Measurements from ENCODE around the gene FBXW8. TPM values are rescaled to one million over a fixed set of nuclear protein-coding genes. Genes with fewer than 3 reads are reported as not detected.

The FBXW8 gene
- total RNA-seq, 2 donors from 2014 or later: 12.6 to 25.0 TPM

DNA sequence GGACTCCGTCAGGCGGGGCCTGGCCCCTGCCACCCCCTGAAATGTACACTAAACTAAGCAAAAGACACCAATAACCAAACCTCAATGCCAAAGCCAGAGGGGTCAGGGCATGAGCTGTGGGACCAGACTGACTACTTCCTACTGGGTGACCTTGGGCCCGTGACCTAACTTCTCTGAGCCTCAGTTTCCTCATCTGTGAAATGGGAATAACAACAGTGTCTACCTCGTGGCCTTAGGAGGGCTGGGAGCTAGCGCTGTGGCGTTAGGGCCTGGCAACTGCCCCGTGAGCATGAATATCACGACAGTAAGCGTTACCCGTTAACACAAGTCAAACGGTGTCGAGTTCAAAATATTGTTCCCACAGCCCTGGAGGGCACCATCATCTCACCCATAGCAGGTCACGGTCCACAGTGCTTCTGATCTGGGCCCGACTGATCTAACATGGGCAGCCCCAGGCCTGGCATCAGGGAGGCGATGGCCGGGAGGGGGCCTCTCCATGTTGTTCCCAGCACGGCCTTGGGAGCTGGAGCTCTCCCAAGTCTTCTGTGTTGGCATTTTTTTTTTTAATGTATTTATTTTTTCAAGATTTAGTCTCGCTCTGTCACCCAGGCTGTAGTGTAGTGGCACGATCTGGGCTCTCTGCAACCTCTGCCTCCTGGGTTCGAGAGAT is 136.2 kb downstream of the FBXW8 start:
- ATAC-seq (ENCODE audit: insufficient number of reproducible peaks, low FRiP score, low read depth) (no peak), DNase-seq (ENCODE audit: low spot score) (no peak)
- Histone ChIP-seq H3K4me1 (ENCODE audit: control insufficient read depth in 1 of 2, low read depth in 2 of 2) (peaks cover 9 to 15% of the 10 kb centered on the region in 2 donors), H3K27ac (no peak overlapping the region), H3K27me3 (replicated peaks; ENCODE audit: insufficient read depth) (no peaks in the 10 kb centered on the region), H3K36me3 (no peaks in the 10 kb centered on the region), H3K4me3 (no peak overlapping the region), H3K9me3 (no peaks in the 10 kb centered on the region)
- TF ChIP-seq, protein P1, sequence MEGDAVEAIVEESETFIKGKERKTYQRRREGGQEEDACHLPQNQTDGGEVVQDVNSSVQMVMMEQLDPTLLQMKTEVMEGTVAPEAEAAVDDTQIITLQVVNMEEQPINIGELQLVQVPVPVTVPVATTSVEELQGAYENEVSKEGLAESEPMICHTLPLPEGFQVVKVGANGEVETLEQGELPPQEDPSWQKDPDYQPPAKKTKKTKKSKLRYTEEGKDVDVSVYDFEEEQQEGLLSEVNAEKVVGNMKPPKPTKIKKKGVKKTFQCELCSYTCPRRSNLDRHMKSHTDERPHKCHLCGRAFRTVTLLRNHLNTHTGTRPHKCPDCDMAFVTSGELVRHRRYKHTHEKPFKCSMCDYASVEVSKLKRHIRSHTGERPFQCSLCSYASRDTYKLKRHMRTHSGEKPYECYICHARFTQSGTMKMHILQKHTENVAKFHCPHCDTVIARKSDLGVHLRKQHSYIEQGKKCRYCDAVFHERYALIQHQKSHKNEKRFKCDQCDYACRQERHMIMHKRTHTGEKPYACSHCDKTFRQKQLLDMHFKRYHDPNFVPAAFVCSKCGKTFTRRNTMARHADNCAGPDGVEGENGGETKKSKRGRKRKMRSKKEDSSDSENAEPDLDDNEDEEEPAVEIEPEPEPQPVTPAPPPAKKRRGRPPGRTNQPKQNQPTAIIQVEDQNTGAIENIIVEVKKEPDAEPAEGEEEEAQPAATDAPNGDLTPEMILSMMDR (IDR thresholded peaks at IDR 0.05): no peak

DNA sequence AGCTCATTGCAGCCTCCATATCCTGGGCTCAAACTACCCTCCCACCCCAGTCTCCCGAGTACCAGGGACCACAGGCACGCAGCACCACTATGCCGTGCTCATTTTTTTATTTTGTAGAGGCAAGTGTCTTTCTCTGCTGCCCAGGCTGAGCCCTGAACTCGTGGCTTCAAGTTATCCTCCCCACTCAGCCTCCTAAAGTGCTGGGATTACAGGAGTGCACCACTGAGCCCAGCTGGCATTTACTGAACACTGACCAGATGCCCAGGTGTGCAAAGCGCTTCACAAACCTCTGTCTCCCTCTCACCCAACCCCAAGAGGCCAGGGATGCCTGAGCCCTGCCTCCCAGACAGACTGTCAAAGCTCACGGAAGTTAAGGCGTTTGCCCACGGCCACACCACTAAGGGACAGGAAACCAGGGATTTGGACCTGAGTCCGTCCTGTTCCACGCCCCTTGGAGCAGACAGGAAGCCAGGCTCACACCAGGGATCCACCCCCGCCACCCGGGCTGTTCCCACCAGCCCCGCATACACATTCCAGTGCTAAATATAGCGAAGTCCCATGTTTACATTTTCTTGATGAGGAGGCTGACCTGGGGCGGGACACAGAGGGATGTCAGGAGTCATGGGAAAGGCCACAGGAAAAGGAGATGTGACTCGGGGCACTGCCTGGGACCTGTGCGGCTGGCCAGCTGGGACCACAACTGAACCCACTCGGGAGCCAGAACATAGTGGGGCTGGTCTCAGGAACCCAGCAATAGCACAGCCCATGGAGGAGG is 137.2 kb downstream of the FBXW8 start:
- ATAC-seq (ENCODE audit: insufficient number of reproducible peaks, low FRiP score, low read depth) (no peak), DNase-seq (ENCODE audit: low spot score) (no peak)
- H3K4me1 ChIP-seq (ENCODE audit: control insufficient read depth in 1 of 2, low read depth in 2 of 2): peaks cover 9 to 15% of the 10 kb centered on the region in 2 donors
- H3K9me3 ChIP-seq: no peaks in the 10 kb centered on the region
- no peaks in the 10 kb centered on the region for H3K36me3 ChIP-seq
- peak overlapping the region; percentile 42 for H3K4me3 ChIP-seq
- H3K27me3 ChIP-seq (replicated peaks; ENCODE audit: insufficient read depth): no peaks in the 10 kb centered on the region
- TF ChIP-seq, protein P1 (IDR thresholded peaks at IDR 0.05): no peak
- H3K27ac ChIP-seq: no peak overlapping the region

DNA sequence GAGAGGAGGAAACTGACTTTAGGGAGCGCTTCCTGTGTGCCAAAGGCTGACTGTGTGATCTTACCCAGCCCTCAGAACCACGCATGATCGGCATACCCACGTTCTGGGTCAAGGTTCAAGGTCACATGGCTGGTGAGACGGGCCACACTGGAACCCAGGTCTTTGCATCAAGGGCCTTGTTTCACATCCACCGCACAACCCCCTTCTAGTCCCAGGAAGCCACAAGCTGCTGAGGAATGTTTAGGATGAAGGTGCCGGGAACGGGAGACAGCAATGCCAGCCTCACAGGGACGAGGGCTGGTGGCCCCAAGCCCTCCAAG is 137.8 kb downstream of the FBXW8 start:
- Histone ChIP-seq H3K36me3 (no peaks in the 10 kb centered on the region), H3K27me3 (replicated peaks; ENCODE audit: insufficient read depth) (no peaks in the 10 kb centered on the region), H3K27ac (no peak overlapping the region), H3K4me1 (ENCODE audit: control insufficient read depth in 1 of 2, low read depth in 2 of 2) (peaks cover 9 to 15% of the 10 kb centered on the region in 2 donors), H3K4me3 (peak overlapping the region; percentile 42), H3K9me3 (no peaks in the 10 kb centered on the region)
- DNase-seq (ENCODE audit: low spot score) (no peak), ATAC-seq (ENCODE audit: insufficient number of reproducible peaks, low FRiP score, low read depth) (no peak)
- TF ChIP-seq, protein P1 (IDR thresholded peaks at IDR 0.05): no peak

DNA sequence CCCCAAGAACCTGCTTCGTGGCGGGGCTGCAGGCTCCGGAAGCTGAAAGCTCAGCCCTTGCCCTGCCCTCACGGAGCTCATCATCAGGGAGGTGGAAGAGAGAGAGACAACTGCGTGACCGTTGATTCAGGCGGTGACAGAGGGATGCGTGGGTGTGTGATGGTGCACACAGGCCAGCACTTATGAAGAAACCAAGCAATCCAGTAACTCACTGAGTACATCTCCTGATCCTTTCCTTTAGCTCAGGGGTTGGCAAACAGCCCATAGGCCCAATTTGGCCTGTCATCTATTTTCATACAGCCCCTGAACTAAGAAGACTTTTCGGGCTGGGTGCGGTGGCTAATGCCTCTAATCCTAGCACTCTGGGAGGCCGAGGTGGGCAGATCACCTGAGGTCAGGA is 138.5 kb downstream of the FBXW8 start:
- Histone ChIP-seq H3K9me3 (no peaks in the 10 kb centered on the region), H3K27me3 (replicated peaks; ENCODE audit: insufficient read depth) (no peaks in the 10 kb centered on the region), H3K36me3 (no peaks in the 10 kb centered on the region), H3K4me3 (no peak overlapping the region), H3K4me1 (ENCODE audit: control insufficient read depth in 1 of 2, low read depth in 2 of 2) (peaks cover 9 to 15% of the 10 kb centered on the region in 2 donors), H3K27ac (no peak overlapping the region)
- ATAC-seq (ENCODE audit: insufficient number of reproducible peaks, low FRiP score, low read depth) (no peak), DNase-seq (ENCODE audit: low spot score) (no peak)
- TF ChIP-seq, protein P1 (IDR thresholded peaks at IDR 0.05): no peak

DNA sequence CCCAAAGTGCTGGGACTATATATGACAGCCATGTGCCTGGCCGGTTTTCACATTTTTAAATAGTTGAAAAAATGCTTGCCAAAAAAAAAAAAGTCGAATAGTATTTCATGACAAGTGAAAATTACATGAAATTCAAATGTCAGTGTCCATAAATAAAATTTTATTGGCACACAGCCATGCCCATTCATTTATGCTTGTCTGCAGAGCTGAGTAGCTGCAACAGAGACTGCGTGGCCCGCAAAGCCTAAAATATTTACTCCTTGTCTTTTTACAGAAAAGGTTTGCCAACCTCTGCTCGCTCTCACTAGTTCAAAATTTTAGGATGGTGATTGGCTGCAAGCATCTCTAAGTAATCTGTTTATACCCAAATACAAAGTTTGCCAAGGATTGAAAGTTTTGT is 139.3 kb downstream of the FBXW8 start:
- DNase-seq (ENCODE audit: low spot score): no peak
- H3K4me1 ChIP-seq (ENCODE audit: control insufficient read depth in 1 of 2, low read depth in 2 of 2): peaks cover 9 to 15% of the 10 kb centered on the region in 2 donors

More for the DNA sequence above, 139.3 kb downstream of the FBXW8 start:
- no peak overlapping the region for H3K27ac ChIP-seq
- no peak overlapping the region for H3K4me3 ChIP-seq
- H3K9me3 ChIP-seq: no peaks in the 10 kb centered on the region
- TF ChIP-seq, protein P1 (IDR thresholded peaks at IDR 0.05): no peak
- no peaks in the 10 kb centered on the region for H3K27me3 ChIP-seq (replicated peaks; ENCODE audit: insufficient read depth)
- ATAC-seq (ENCODE audit: insufficient number of reproducible peaks, low FRiP score, low read depth): no peak
- H3K36me3 ChIP-seq: no peaks in the 10 kb centered on the region

Measured in thoracic aorta (tissue), 2 donors.